GM12892 (cell line): ENCODE results near the gene AGK.

Source experiments
- POLR2A ChIP-seq: IDR thresholded peaks from 2 replicates; pipeline ENCODE4 v1.6.1; 2011; ENCODE audit warnings: low read depth, low read length, control low read depth
- TAF1 ChIP-seq: IDR thresholded peaks from 2 replicates; pipeline ENCODE4 v1.6.1; 2011; ENCODE audit warnings: low read depth, mild to moderate bottlenecking, control low read depth, low read length, borderline replicate concordance

DNA sequence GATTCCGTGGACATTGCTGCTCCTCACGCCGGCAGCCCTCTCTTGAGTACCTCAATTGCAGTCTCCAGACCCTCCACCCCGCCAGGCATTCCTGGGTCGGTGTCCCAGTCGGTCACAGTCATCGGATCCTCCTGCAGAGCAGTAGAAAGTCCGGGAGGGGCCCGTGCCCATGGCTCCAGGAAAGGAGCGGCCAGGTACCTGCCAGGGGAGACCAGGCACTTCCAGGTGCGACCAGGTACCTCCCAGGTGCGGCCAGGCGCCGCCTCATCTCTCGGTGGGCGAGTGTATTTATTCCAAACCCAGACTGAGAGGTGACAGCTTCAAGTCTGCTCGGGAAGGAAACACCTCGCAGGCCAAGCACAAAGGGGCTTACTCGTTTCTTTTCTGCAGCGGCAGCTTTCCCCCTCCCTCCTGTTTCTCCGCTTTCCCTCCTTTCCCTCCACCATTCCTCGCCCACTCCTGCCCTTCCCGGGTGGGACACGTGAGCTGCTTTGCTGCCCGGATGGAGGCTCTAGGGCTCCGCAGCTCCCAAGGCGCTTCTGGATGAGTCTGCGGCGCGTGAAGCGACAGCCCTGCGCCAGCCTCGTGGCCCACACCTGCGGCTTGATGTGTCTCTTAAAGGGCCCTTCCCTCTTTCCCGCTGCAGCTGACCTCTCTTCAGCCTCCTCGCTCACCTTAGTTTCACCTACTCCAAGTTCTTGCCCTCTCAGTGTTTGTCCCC, 39.4 kb upstream of the AGK start:
- TF ChIP-seq TAF1 (no peak), POLR2A (no peak)
